IPS-18a (cell line): ENCODE results near the gene ARRDC4.

ENCODE experiments used
- H3K27ac ChIP-seq: one replicate; pipeline ENCODE4 v1.5.1; 2013; ENCODE audit warnings: low read length
- H3K27me3 ChIP-seq: one replicate; pipeline ENCODE4 v1.6.1; 2013; ENCODE audit warnings: mild to moderate bottlenecking, low read length; ENCODE audit not compliant: control insufficient read depth, insufficient read depth
- H3K36me3 ChIP-seq: one replicate; pipeline ENCODE4 v1.6.1; 2013; ENCODE audit warnings: low read depth, low read length; ENCODE audit not compliant: control insufficient read depth
- H3K4me1 ChIP-seq: one replicate; pipeline ENCODE4 v1.6.1; 2013; ENCODE audit warnings: low read depth, low read length; ENCODE audit not compliant: control insufficient read depth
- H3K4me3 ChIP-seq: one replicate; pipeline ENCODE4 v1.5.1; 2013; ENCODE audit warnings: low read length
- H3K9ac ChIP-seq: one replicate; pipeline ENCODE4 v1.6.1; 2013; ENCODE audit warnings: mild to moderate bottlenecking, low read length, moderate library complexity
- H3K9me3 ChIP-seq: one replicate; pipeline ENCODE4 v1.6.1; 2013; ENCODE audit warnings: low read depth, low read length; ENCODE audit not compliant: control insufficient read depth

The ARRDC4 gene

GRCh38 chr15:97947465-97948260 is 12.8 kb upstream of the ARRDC4 start:
- H3K36me3 ChIP-seq: no peaks in the 10 kb centered on the region
- no peak overlapping the region for H3K27ac ChIP-seq
- no peaks in the 10 kb centered on the region for H3K27me3 ChIP-seq
- no peak overlapping the region for H3K4me3 ChIP-seq
- H3K4me1 ChIP-seq: no peaks in the 10 kb centered on the region
- H3K9me3 ChIP-seq: no peaks in the 10 kb centered on the region
- H3K9ac ChIP-seq: no peak overlapping the region

- Histone ChIP-seq H3K27me3 (no peaks in the 10 kb centered on the region), H3K36me3 (no peaks in the 10 kb centered on the region), H3K4me1 (no peaks in the 10 kb centered on the region), H3K9ac (no peak overlapping the region), H3K27ac (no peak overlapping the region), H3K4me3 (no peak overlapping the region), H3K9me3 (no peaks in the 10 kb centered on the region)
Measured at GRCh38 chr15:97953254-97953653, 7.2 kb upstream of the ARRDC4 start.

GRCh38 chr15:97953748-97954147 is 6.8 kb upstream of the ARRDC4 start:
- Histone ChIP-seq H3K27me3 (no peaks in the 10 kb centered on the region), H3K9ac (no peak overlapping the region), H3K4me3 (no peak overlapping the region), H3K27ac (no peak overlapping the region), H3K4me1 (no peaks in the 10 kb centered on the region), H3K36me3 (no peaks in the 10 kb centered on the region), H3K9me3 (no peaks in the 10 kb centered on the region)

GRCh38 chr15:97955035-97955434 is 5.5 kb upstream of the ARRDC4 start:
- Histone ChIP-seq H3K9me3 (no peaks in the 10 kb centered on the region), H3K4me3 (no peak overlapping the region), H3K27ac (no peak overlapping the region), H3K27me3 (no peaks in the 10 kb centered on the region), H3K9ac (no peak overlapping the region), H3K36me3 (no peaks in the 10 kb centered on the region), H3K4me1 (no peaks in the 10 kb centered on the region)

- no peaks in the 10 kb centered on the region for H3K27me3 ChIP-seq
- no peaks in the 10 kb centered on the region for H3K9me3 ChIP-seq
- no peak overlapping the region for H3K4me3 ChIP-seq
- H3K36me3 ChIP-seq: no peaks in the 10 kb centered on the region
- no peak overlapping the region for H3K27ac ChIP-seq
- H3K9ac ChIP-seq: no peak overlapping the region
- H3K4me1 ChIP-seq: no peaks in the 10 kb centered on the region
Measured at GRCh38 chr15:97955529-97955928, 5.0 kb upstream of the ARRDC4 start.

- Histone ChIP-seq H3K4me3 (peak overlapping the region; percentile 53), H3K27ac (no peak overlapping the region), H3K9me3 (no peaks in the 10 kb centered on the region), H3K27me3 (peaks cover 6% of the 10 kb centered on the region), H3K4me1 (peaks cover 7% of the 10 kb centered on the region), H3K36me3 (no peaks in the 10 kb centered on the region), H3K9ac (no peak overlapping the region)
Measured at GRCh38 chr15:97959724-97960363, 659 bp upstream of the ARRDC4 start.

- Histone ChIP-seq H3K4me3 (peak overlapping the region; percentile 81), H3K9ac (no peak overlapping the region), H3K27me3 (peaks cover 6% of the 10 kb centered on the region), H3K27ac (no peak overlapping the region), H3K36me3 (no peaks in the 10 kb centered on the region), H3K9me3 (no peaks in the 10 kb centered on the region), H3K4me1 (peaks cover 7% of the 10 kb centered on the region)
Measured at GRCh38 chr15:97961067-97961954, 808 bp downstream of the ARRDC4 start.

GRCh38 chr15:97962263-97962662 is 1.8 kb downstream of the ARRDC4 start:
- Histone ChIP-seq H3K36me3 (no peaks in the 10 kb centered on the region), H3K9ac (no peak overlapping the region), H3K27me3 (peaks cover 6% of the 10 kb centered on the region), H3K9me3 (no peaks in the 10 kb centered on the region), H3K27ac (no peak overlapping the region), H3K4me1 (peaks cover 7% of the 10 kb centered on the region), H3K4me3 (no peak overlapping the region)

GRCh38 chr15:97963779-97964178 is 3.3 kb downstream of the ARRDC4 start:
- no peak overlapping the region for H3K27ac ChIP-seq
- H3K9me3 ChIP-seq: no peaks in the 10 kb centered on the region
- H3K27me3 ChIP-seq: peaks cover 6% of the 10 kb centered on the region
- no peaks in the 10 kb centered on the region for H3K36me3 ChIP-seq
- H3K4me1 ChIP-seq: peaks cover 7% of the 10 kb centered on the region
- no peak overlapping the region for H3K4me3 ChIP-seq
- no peak overlapping the region for H3K9ac ChIP-seq

- Histone ChIP-seq H3K9ac (no peak overlapping the region), H3K4me1 (peaks cover 7% of the 10 kb centered on the region), H3K27me3 (peaks cover 6% of the 10 kb centered on the region), H3K27ac (no peak overlapping the region), H3K9me3 (no peaks in the 10 kb centered on the region), H3K36me3 (peaks cover 13% of the 10 kb centered on the region), H3K4me3 (no peak overlapping the region)
Measured at GRCh38 chr15:97966246-97966645, 5.7 kb downstream of the ARRDC4 start.

- peaks cover 18% of the 10 kb centered on the region for H3K36me3 ChIP-seq
- H3K9ac ChIP-seq: no peak overlapping the region
- H3K4me3 ChIP-seq: no peak overlapping the region
- H3K9me3 ChIP-seq: no peaks in the 10 kb centered on the region
- no peaks in the 10 kb centered on the region for H3K27me3 ChIP-seq
- H3K27ac ChIP-seq: no peak overlapping the region
- H3K4me1 ChIP-seq: no peaks in the 10 kb centered on the region
Measured at GRCh38 chr15:97966924-97967620, 6.6 kb downstream of the ARRDC4 start.
